Measurements from ENCODE around the gene VAV1.

DNA sequence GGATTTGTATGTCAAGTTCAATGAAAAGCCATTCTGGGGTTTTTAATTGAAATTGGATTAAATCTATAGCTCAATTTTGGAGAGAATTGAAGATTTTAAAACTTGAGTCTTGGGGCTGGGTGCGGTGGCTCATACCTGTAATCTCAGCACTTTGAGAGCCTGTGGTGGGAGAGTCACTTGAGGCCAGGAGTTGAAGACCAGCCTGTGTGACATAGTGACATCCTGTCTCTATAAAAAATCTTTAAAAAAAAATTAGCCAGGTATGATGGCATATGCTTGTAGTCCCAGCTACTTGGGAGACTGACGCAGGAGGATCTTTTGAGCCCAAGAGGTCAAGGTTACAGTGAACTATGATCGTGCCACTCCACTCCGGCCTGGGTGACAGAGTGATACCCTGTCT is 41.2 kb downstream of the VAV1 start:
- TF ChIP-seq POLR2A (IDR thresholded peaks at IDR 0.05) (no peak), CTCF (IDR thresholded peaks at IDR 0.05) (no peak)
